Measurements from ENCODE around the gene TXLNB. TPM values are rescaled to one million over a fixed set of nuclear protein-coding genes. Genes with fewer than 3 reads are reported as not detected.
A peak's percentile ranks its signal among the peaks of the same experiment; 100 is the strongest.

TXLNB gene
- polyA plus RNA-seq (2013, experiment 1 of 2), result 0.55 TPM
- 0.67 TPM for polyA plus RNA-seq (2013, experiment 2 of 2)

GRCh38 chr6:139291813-139292619 is at the start of gene TXLNB:
Gene TXLNB (minus strand): TSS chr6:139291998. CDS start chr6:139288899, 3,099 bp downstream.
- H3K4me3 ChIP-seq (ENCODE audit: insufficient read depth in 1 of 2, low read depth in 1 of 2, low read length in 2 of 2), result peak within 1 kb of the TSS in 1 of 2 experiments; percentile 44
- H2AFZ ChIP-seq (ENCODE audit: low read depth, low read length), result peak within 1 kb of the TSS; percentile 84
- H3K18ac ChIP-seq (ENCODE audit: low read depth in 1 of 2, low read length in 2 of 2), result peak within 1 kb of the TSS; percentile 18 to 37
- H4K91ac ChIP-seq (ENCODE audit: low read length), result no peak within 1 kb of the TSS
- H3K36me3 ChIP-seq (ENCODE audit: control insufficient read depth in 1 of 2, insufficient read depth in 2 of 2, low read depth in 1 of 2, low read length in 2 of 2), result no peaks in the 10 kb centered on the region
- H2AK5ac ChIP-seq (ENCODE audit: low read length, severe bottlenecking), result no peak within 1 kb of the TSS
- no peaks in the 10 kb centered on the region for H3K79me1 ChIP-seq (replicated peaks; ENCODE audit: low read length, poor library complexity, severe bottlenecking)
- peaks cover 4% of the 10 kb centered on the region for H3K4me1 ChIP-seq (ENCODE audit: control insufficient read depth, insufficient read depth, low read depth, low read length)
- WGBS, result 75% methylated on average over 1 of the region's 13 CpGs
- H2BK5ac ChIP-seq (ENCODE audit: low read depth, low read length, poor library complexity, severe bottlenecking), result no peak within 1 kb of the TSS
- peak within 1 kb of the TSS; percentile 52 for H4K8ac ChIP-seq (ENCODE audit: low read length)
- H3K9me3 ChIP-seq (ENCODE audit: control insufficient read depth, low read length), result no peaks in the 10 kb centered on the region
- H3K4me2 ChIP-seq (ENCODE audit: low read length, poor library complexity, severe bottlenecking), result no peak within 1 kb of the TSS
- H2BK15ac ChIP-seq (ENCODE audit: low read depth, poor library complexity, severe bottlenecking), result no peak within 1 kb of the TSS
- H3K27me3 ChIP-seq (ENCODE audit: control insufficient read depth in 1 of 2, insufficient read depth in 1 of 2, low read length in 2 of 2), result no peaks in the 10 kb centered on the region
- no peak within 1 kb of the TSS for H3K27ac ChIP-seq (ENCODE audit: low read length, poor library complexity, severe bottlenecking)
- H3K9ac ChIP-seq (ENCODE audit: low read length), result peak within 1 kb of the TSS; percentile 88
- peak within 1 kb of the TSS; percentile 69 for H2BK120ac ChIP-seq (ENCODE audit: low read depth, low read length)
- DNase-seq, result peak; percentile 93
- H3K23ac ChIP-seq (ENCODE audit: low read length in 2 of 2), result no peak within 1 kb of the TSS
- H2BK12ac ChIP-seq (ENCODE audit: low read length in 2 of 2), result peak within 1 kb of the TSS; percentile 7 to 75
- H3K4ac ChIP-seq (ENCODE audit: low read depth in 1 of 2, low read length in 2 of 2), result peak within 1 kb of the TSS in 1 of 2 experiments; percentile 45
- H3K14ac ChIP-seq (ENCODE audit: low read length in 2 of 2), result peak within 1 kb of the TSS in 1 of 2 experiments; percentile 81

GRCh38 chr6:139341060-139341459 is 49.3 kb upstream of the TXLNB start:
- H3K4me2 ChIP-seq (ENCODE audit: low read length, poor library complexity, severe bottlenecking), result no peak overlapping the region
- no peak overlapping the region for H3K4me3 ChIP-seq (ENCODE audit: insufficient read depth in 1 of 2, low read depth in 1 of 2, low read length in 2 of 2)
- no peaks in the 10 kb centered on the region for H3K4me1 ChIP-seq (ENCODE audit: control insufficient read depth, insufficient read depth, low read depth, low read length)
- no peak overlapping the region for H2BK15ac ChIP-seq (ENCODE audit: low read depth, poor library complexity, severe bottlenecking)
- no peak for DNase-seq
- H2BK5ac ChIP-seq (ENCODE audit: low read depth, low read length, poor library complexity, severe bottlenecking), result no peak overlapping the region
- H2AFZ ChIP-seq (ENCODE audit: low read depth, low read length), result no peak overlapping the region
- no peak overlapping the region for H4K8ac ChIP-seq (ENCODE audit: low read length)
- no peak overlapping the region for H3K4ac ChIP-seq (ENCODE audit: low read depth in 1 of 2, low read length in 2 of 2)
- H3K23ac ChIP-seq (ENCODE audit: low read length in 2 of 2), result no peak overlapping the region
- no peaks in the 10 kb centered on the region for H3K9me3 ChIP-seq (ENCODE audit: control insufficient read depth, low read length)
- H3K27ac ChIP-seq (ENCODE audit: low read length, poor library complexity, severe bottlenecking), result no peak overlapping the region
- no peaks in the 10 kb centered on the region for H3K27me3 ChIP-seq (ENCODE audit: control insufficient read depth in 1 of 2, insufficient read depth in 1 of 2, low read length in 2 of 2)
- no peak overlapping the region for H2AK5ac ChIP-seq (ENCODE audit: low read length, severe bottlenecking)
- H3K18ac ChIP-seq (ENCODE audit: low read depth in 1 of 2, low read length in 2 of 2), result no peak overlapping the region
- H3K36me3 ChIP-seq (ENCODE audit: control insufficient read depth in 1 of 2, insufficient read depth in 2 of 2, low read depth in 1 of 2, low read length in 2 of 2), result no peaks in the 10 kb centered on the region
- H4K91ac ChIP-seq (ENCODE audit: low read length), result no peak overlapping the region
- WGBS, result no CpG with 5 or more reads among the region's 2 CpGs
- H3K14ac ChIP-seq (ENCODE audit: low read length in 2 of 2), result no peak overlapping the region
- no peak overlapping the region for H2BK120ac ChIP-seq (ENCODE audit: low read depth, low read length)
- no peaks in the 10 kb centered on the region for H3K79me1 ChIP-seq (replicated peaks; ENCODE audit: low read length, poor library complexity, severe bottlenecking)
- H3K9ac ChIP-seq (ENCODE audit: low read length), result no peak overlapping the region
- H2BK12ac ChIP-seq (ENCODE audit: low read length in 2 of 2), result no peak overlapping the region

DNA sequence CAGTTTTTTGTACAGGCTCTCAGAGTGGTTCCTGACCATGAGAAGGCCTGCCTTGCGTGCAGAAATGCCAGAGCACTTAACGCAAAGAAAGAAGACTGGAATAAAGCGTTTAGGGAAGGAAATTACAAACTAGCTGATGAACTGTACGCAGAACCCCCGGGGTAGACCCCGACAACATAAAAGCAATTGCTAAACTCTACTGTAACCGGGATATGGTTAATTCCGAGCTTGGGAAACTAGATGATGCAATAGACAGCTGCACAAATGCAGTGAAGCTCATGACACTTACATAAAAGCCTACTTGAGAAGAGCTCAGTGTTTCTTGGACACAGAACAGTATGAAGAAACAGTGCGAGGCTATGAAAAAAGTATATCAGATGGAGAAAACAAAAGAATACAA is 47.0 kb upstream of the TXLNB start:
- Histone ChIP-seq H3K27ac (ENCODE audit: low read length, poor library complexity, severe bottlenecking) (no peak overlapping the region), H2AK5ac (ENCODE audit: low read length, severe bottlenecking) (no peak overlapping the region), H3K23ac (ENCODE audit: low read length in 2 of 2) (no peak overlapping the region), H3K79me1 (replicated peaks; ENCODE audit: low read length, poor library complexity, severe bottlenecking) (no peaks in the 10 kb centered on the region), H3K18ac (ENCODE audit: low read depth in 1 of 2, low read length in 2 of 2) (no peak overlapping the region), H3K4me2 (ENCODE audit: low read length, poor library complexity, severe bottlenecking) (no peak overlapping the region), H3K4me3 (ENCODE audit: insufficient read depth in 1 of 2, low read depth in 1 of 2, low read length in 2 of 2) (no peak overlapping the region), H3K4me1 (ENCODE audit: control insufficient read depth, insufficient read depth, low read depth, low read length) (no peaks in the 10 kb centered on the region), H3K27me3 (ENCODE audit: control insufficient read depth in 1 of 2, insufficient read depth in 1 of 2, low read length in 2 of 2) (no peaks in the 10 kb centered on the region), H3K9me3 (ENCODE audit: control insufficient read depth, low read length) (no peaks in the 10 kb centered on the region), H2BK15ac (ENCODE audit: low read depth, poor library complexity, severe bottlenecking) (peak overlapping the region; percentile 41), H2AFZ (ENCODE audit: low read depth, low read length) (no peak overlapping the region), H2BK5ac (ENCODE audit: low read depth, low read length, poor library complexity, severe bottlenecking) (no peak overlapping the region), H3K14ac (ENCODE audit: low read length in 2 of 2) (no peak overlapping the region), H2BK120ac (ENCODE audit: low read depth, low read length) (no peak overlapping the region), H3K36me3 (ENCODE audit: control insufficient read depth in 1 of 2, insufficient read depth in 2 of 2, low read depth in 1 of 2, low read length in 2 of 2) (no peaks in the 10 kb centered on the region), H2BK12ac (ENCODE audit: low read length in 2 of 2) (no peak overlapping the region), H4K91ac (ENCODE audit: low read length) (no peak overlapping the region), H3K4ac (ENCODE audit: low read depth in 1 of 2, low read length in 2 of 2) (no peak overlapping the region), H4K8ac (ENCODE audit: low read length) (no peak overlapping the region), H3K9ac (ENCODE audit: low read length) (no peak overlapping the region)
- WGBS, result 93% methylated on average over 8 of the region's 9 CpGs
- peak; percentile 40 for DNase-seq

- no peak overlapping the region for H2AFZ ChIP-seq (ENCODE audit: low read depth, low read length)
- no peak overlapping the region for H3K14ac ChIP-seq (ENCODE audit: low read length in 2 of 2)
- H3K23ac ChIP-seq (ENCODE audit: low read length in 2 of 2), result no peak overlapping the region
- no peaks in the 10 kb centered on the region for H3K9me3 ChIP-seq (ENCODE audit: control insufficient read depth, low read length)
- no peak overlapping the region for H3K18ac ChIP-seq (ENCODE audit: low read depth in 1 of 2, low read length in 2 of 2)
- H3K36me3 ChIP-seq (ENCODE audit: control insufficient read depth in 1 of 2, insufficient read depth in 2 of 2, low read depth in 1 of 2, low read length in 2 of 2), result no peaks in the 10 kb centered on the region
- H2AK5ac ChIP-seq (ENCODE audit: low read length, severe bottlenecking), result no peak overlapping the region
- no peak overlapping the region for H4K91ac ChIP-seq (ENCODE audit: low read length)
- no peaks in the 10 kb centered on the region for H3K4me1 ChIP-seq (ENCODE audit: control insufficient read depth, insufficient read depth, low read depth, low read length)
- 67% methylated on average over 4 of the region's 5 CpGs for whole genome bisulfite sequencing
- no peak overlapping the region for H3K9ac ChIP-seq (ENCODE audit: low read length)
- H3K27me3 ChIP-seq (ENCODE audit: control insufficient read depth in 1 of 2, insufficient read depth in 1 of 2, low read length in 2 of 2), result no peaks in the 10 kb centered on the region
- H3K4ac ChIP-seq (ENCODE audit: low read depth in 1 of 2, low read length in 2 of 2), result no peak overlapping the region
- H2BK15ac ChIP-seq (ENCODE audit: low read depth, poor library complexity, severe bottlenecking), result no peak overlapping the region
- no peak overlapping the region for H3K4me2 ChIP-seq (ENCODE audit: low read length, poor library complexity, severe bottlenecking)
- no peak overlapping the region for H2BK120ac ChIP-seq (ENCODE audit: low read depth, low read length)
- DNase-seq, result no peak
- H2BK12ac ChIP-seq (ENCODE audit: low read length in 2 of 2), result no peak overlapping the region
- H3K79me1 ChIP-seq (replicated peaks; ENCODE audit: low read length, poor library complexity, severe bottlenecking), result no peaks in the 10 kb centered on the region
- H4K8ac ChIP-seq (ENCODE audit: low read length), result no peak overlapping the region
- no peak overlapping the region for H2BK5ac ChIP-seq (ENCODE audit: low read depth, low read length, poor library complexity, severe bottlenecking)
- no peak overlapping the region for H3K4me3 ChIP-seq (ENCODE audit: insufficient read depth in 1 of 2, low read depth in 1 of 2, low read length in 2 of 2)
- no peak overlapping the region for H3K27ac ChIP-seq (ENCODE audit: low read length, poor library complexity, severe bottlenecking)
These were observed 46.0 kb upstream of the TXLNB start for GRCh38 chr6:139337830-139338229.

All from mesenchymal stem cell (in vitro differentiated cells and primary cell).